GM12892 (cell line): ENCODE measurements around the gene HNRNPK.

ENCODE experiments used
- POLR2A ChIP-seq: IDR thresholded peaks from 2 replicates; pipeline ENCODE4 v1.6.1; 2011; ENCODE audit warnings: low read depth, low read length, control low read depth
- TAF1 ChIP-seq: IDR thresholded peaks from 2 replicates; pipeline ENCODE4 v1.6.1; 2011; ENCODE audit warnings: low read depth, mild to moderate bottlenecking, control low read depth, low read length, borderline replicate concordance

DNA sequence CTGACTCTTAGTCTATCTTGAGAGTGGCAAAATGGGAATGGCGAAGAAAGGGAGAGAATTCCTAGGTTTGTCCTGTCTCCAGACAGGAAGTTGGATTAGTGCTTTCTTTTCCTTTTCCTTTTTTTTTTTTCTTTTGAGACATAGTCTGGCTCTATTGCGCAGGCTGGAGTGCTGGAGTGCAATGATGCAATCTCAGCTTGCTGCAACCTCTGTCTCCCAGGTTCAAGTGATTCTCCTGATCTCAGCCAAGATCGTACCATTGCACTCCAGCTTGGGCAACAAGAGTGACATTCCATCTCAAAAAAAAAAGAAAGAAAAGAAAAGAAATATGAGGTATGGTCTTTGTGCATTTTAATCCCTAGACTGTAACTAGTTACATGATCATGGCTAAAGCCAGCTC, 46.2 kb downstream of the HNRNPK start:
- TF ChIP-seq TAF1: no peak
- TF ChIP-seq POLR2A: no peak
